B cell (primary cell): ENCODE results near the gene KDM1B. TPM values are rescaled to one million over a fixed set of nuclear protein-coding genes. Genes with fewer than 3 reads are reported as not detected.
A peak's percentile ranks its signal among the peaks of the same experiment; 100 is the strongest.

Experiments
- ATAC-seq: fragments of 200-7000 bp; cut with Tn5 transposase; one replicate; pipeline ENCODE4 v1.10.0; 2021; ENCODE audit warnings: low read depth, mild to moderate bottlenecking, moderate number of reproducible peaks, moderate library complexity
- CTCF ChIA-PET: fragments of 350-600 bp; sonication (Branson Sonifier 250); formaldehyde crosslinking; loops from one replicate; lab custom pipeline; 2021; ENCODE audit warnings: antibody characterized with exemption, inconsistent platforms; lab: Charles Lee
- POLR2A ChIA-PET: fragments of 350-600 bp; sonication (Branson Sonifier 250); formaldehyde crosslinking; loops from one replicate; lab custom pipeline; 2021; ENCODE audit warnings: antibody characterized with exemption; lab: Charles Lee
- DNase-seq: peaks from one replicate; pipeline ENCODE4 v3.0.0; 2013
- H2AFZ ChIP-seq: 2 replicates; pipeline ENCODE4 v1.6.1; 2012; ENCODE audit warnings: mild to moderate bottlenecking, low read depth, low read length; ENCODE audit not compliant: insufficient read depth, poor library complexity, severe bottlenecking
- H3K27ac ChIP-seq, 2 donors: 1 replicate in 1 of 2; 2 replicates in 1 of 2; pipeline ENCODE4 v1.5.1; 2012 to 2013; ENCODE audit warnings: low read length in 2 of 2, mild to moderate bottlenecking in 2 of 2, moderate library complexity in 1 of 2
- H3K27me3 ChIP-seq, 4 experiments: fragments of 200-600 bp in 1 of 4; sonication (generic) in 1 of 4; replicated peaks in 1 of 4; 1 replicate in 2 of 4; 2 replicates in 2 of 4; pipeline versions ENCODE4 v1.6.1 to v1.7.0; 2013 to 2016; ENCODE audit warnings: low read length in 3 of 4, mild to moderate bottlenecking in 2 of 4, mixed read lengths in 1 of 4, moderate library complexity in 1 of 4; ENCODE audit not compliant: insufficient read depth in 4 of 4, control insufficient read depth in 3 of 4; ENCODE audit errors: control extremely low read depth in 1 of 4
- H3K36me3 ChIP-seq, 2 experiments: replicated peaks in 1 of 2; 1 replicate in 1 of 2; 2 replicates in 1 of 2; pipeline versions ENCODE4 v1.6.1 to v1.7.1; 2013; ENCODE audit warnings: low read length in 1 of 2; ENCODE audit not compliant: insufficient read depth in 2 of 2, control insufficient read depth in 1 of 2; ENCODE audit errors: control extremely low read depth in 1 of 2, extremely low read depth in 1 of 2
- H3K4me1 ChIP-seq, 2 donors: fragments of 200-600 bp in 1 of 2; sonication (generic) in 1 of 2; 1 replicate in 1 of 2; 2 replicates in 1 of 2; pipeline versions ENCODE4 v1.5.1 to v1.6.1; 2013 to 2017; ENCODE audit warnings: low read length in 2 of 2; ENCODE audit not compliant: control insufficient read depth in 2 of 2, insufficient read depth in 2 of 2
- H3K4me2 ChIP-seq: replicated peaks from 2 replicates; pipeline ENCODE3; 2012; ENCODE audit warnings: mild to moderate bottlenecking, low read depth, low read length; ENCODE audit not compliant: poor library complexity, severe bottlenecking
- H3K4me3 ChIP-seq, 5 experiments: fragments of 200-600 bp in 1 of 5; sonication (generic) in 1 of 5; 1 replicate in 3 of 5; 2 replicates in 2 of 5; pipeline versions ENCODE4 v1.5.1 to v1.7.0; 2011 to 2016; ENCODE audit warnings: low read length in 4 of 5, mild to moderate bottlenecking in 4 of 5, low read depth in 2 of 5, control low read depth in 1 of 5, moderate library complexity in 1 of 5; ENCODE audit not compliant: insufficient read depth in 1 of 5; ENCODE audit errors: control extremely low read depth in 1 of 5, extremely low read depth in 1 of 5
- H3K79me2 ChIP-seq: fragments of 200-600 bp; sonication (generic); one replicate; pipeline ENCODE4 v1.6.0; 2016; ENCODE audit warnings: low read length; ENCODE audit not compliant: control insufficient read depth, insufficient read depth
- H3K9ac ChIP-seq: fragments of 200-600 bp; sonication (generic); 2 replicates; pipeline ENCODE4 v1.6.1; 2017; ENCODE audit warnings: mild to moderate bottlenecking, low read length, moderate library complexity
- H3K9me3 ChIP-seq, 3 donors: one replicate each; pipeline versions ENCODE4 v1.6.1 to v1.7.1; 2013; ENCODE audit warnings: low read length in 2 of 3; ENCODE audit not compliant: control insufficient read depth in 2 of 3, insufficient read depth in 1 of 3; ENCODE audit errors: control extremely low read depth in 1 of 3
- H4K20me1 ChIP-seq: 2 replicates; pipeline ENCODE4 v1.6.0; 2012; ENCODE audit warnings: mild to moderate bottlenecking, low read length; ENCODE audit not compliant: insufficient read depth, control insufficient read depth, poor library complexity, severe bottlenecking
- H3K27ac Mint-ChIP-seq: one replicate; pipeline ENCODE4 v1.8.0; 2021; ENCODE audit warnings: mixed read lengths
- H3K27me3 Mint-ChIP-seq: one replicate; pipeline ENCODE4 v1.8.0; 2021; ENCODE audit warnings: mixed read lengths
- H3K4me1 Mint-ChIP-seq: one replicate; pipeline ENCODE4 v1.8.0; 2021; ENCODE audit warnings: mixed read lengths
- H3K4me3 Mint-ChIP-seq: one replicate; pipeline ENCODE4 v1.8.0; 2021; ENCODE audit warnings: mixed read lengths
- H3K9me3 Mint-ChIP-seq: one replicate; pipeline ENCODE4 v1.8.0; 2022; ENCODE audit warnings: mixed read lengths; ENCODE audit not compliant: insufficient read depth
- CTCF ChIP-seq: fragments of 200-600 bp; IDR thresholded peaks from one replicate; pipeline ENCODE4 v1.8.0; 2022; ENCODE audit warnings: antibody characterized with exemption, mild to moderate bottlenecking
- EZH2 ChIP-seq: IDR thresholded peaks from 2 replicates; pipeline ENCODE4 v1.6.1; 2012; ENCODE audit warnings: borderline replicate concordance, low read depth, mild to moderate bottlenecking, moderate library complexity, low read length; ENCODE audit not compliant: insufficient read depth, poor library complexity, severe bottlenecking
- WGBS: methylation state at CpG from one replicate; pipeline ENCODE4 v1.1.5; 2013; ENCODE audit warnings: missing lambda C conversion rate; ENCODE audit not compliant: insufficient coverage; 5-methylcytosine and 5-hydroxymethylcytosine counted together
- intact Hi-C: fragments of 100-400 bp; cut with micrococcal nuclease; formaldehyde crosslinking; loops from one replicate; pipeline ENCODE4 v1.10.0; 2022
- polyA plus RNA-seq: library from polyadenylated mRNA; depleted of rRNA; stranded (reverse); fragments of >200 nt; gene quantifications from 2 replicates; pipeline ENCODE4 v1.2.3, GENCODE V29; 2012
- total RNA-seq, 2 donors: library from RNA; stranded (reverse); fragments of 120-200 nt in 1 of 2; gene quantifications; 1 replicate in 1 of 2; 2 replicates in 1 of 2; pipeline versions ENCODE4 v1.2.3 to v1.2.4, GENCODE V29; 2013 to 2022

The KDM1B gene
- total and polyA plus RNA-seq, 2 donors (not counting 1 experiment from before 2014, with no cell fraction given) = 10.9 to 16.0 TPM

DNA sequence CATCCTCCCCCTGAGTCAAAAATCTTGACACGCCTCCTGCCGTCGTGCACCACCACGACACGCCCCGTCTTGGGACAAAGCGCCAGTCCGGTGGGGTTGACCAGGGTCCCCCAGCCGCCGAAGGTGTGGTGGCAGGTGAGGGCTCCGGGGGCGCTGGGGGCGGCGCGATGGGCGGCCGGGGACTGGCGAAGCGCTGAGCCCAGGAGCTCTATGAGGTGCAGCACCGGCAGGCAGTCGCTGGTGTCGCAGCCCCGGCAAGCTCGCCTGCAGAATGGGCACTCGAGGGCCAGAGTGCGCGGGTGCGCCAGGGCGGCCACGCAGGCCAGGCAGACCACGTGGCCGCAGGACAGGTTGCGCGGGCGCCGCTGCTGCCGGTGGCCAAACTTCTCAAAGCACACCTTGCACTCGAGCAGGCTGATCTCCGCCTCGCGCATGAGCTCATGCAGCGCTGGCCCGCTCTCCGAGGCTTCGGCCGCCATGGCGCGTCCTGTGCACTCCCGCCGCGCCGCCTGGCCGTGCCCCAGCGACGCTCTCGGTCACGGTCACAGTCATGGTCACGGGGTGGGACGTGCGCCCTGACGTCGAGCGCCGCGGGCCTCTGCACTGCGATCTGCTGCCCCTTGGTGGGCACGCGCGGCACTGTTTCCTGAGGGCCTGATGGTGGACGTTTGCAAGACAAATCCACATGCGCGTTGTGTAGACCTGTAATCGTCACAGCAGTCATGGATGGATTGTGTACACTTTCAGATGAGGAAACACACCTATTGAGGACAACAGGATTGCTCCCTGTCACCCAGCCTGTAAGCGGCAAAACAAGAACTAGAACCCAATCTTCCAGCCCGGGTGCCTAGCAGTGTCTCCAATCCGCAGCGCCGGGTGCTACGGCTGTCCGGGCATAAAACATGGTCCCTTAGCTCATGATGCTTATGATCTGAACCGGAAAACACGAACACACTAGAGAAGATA, 32.8 kb upstream of the KDM1B start, which contains the start of gene NHLRC1:
TSS of gene NHLRC1 (minus strand) at position 550 of the 966 bp plus-strand sequence. CDS start at position 479, 71 bp downstream.
- ChIA-PET CTCF (interaction anchor here (0.6 to 3.6 kb wide), 9 partner anchors 12 to 420 kb away, joined by 3 to 23 read pairs (median 5); partner anchors contain the start of genes KDM1B and TPMT), POLR2A (interaction anchor here (0.6 kb wide), 2 partner anchors 33 to 327 kb away, joined by 3 read pairs; no protein-coding TSS in a partner anchor)
- peaks cover 16% of the 10 kb centered on the region for H3K4me1 Mint-ChIP-seq
- TF ChIP-seq CTCF (peak; percentile 73), EZH2 (no peak)
- H3K9me3 Mint-ChIP-seq = no peaks in the 10 kb centered on the region
- Histone ChIP-seq H3K36me3 (no peaks in the 10 kb centered on the region), H3K4me2 (peak within 1 kb of the TSS; percentile 84), H3K9me3 (peaks cover 0 to 18% (median 0%) of the 10 kb centered on the region in 3 donors), H2AFZ (peak within 1 kb of the TSS; percentile 83), H3K79me2 (no peaks in the 10 kb centered on the region), H3K27me3 (no peaks in the 10 kb centered on the region), H3K27ac (no peak within 1 kb of the TSS), H4K20me1 (no peaks in the 10 kb centered on the region), H3K4me3 (peak within 1 kb of the TSS in 4 of 5 experiments; percentile 36 to 62 (median 59)), H3K4me1 (peaks cover 0 to 14% of the 10 kb centered on the region in 2 donors), H3K9ac (peak within 1 kb of the TSS; percentile 52)
- H3K4me3 Mint-ChIP-seq = peak within 1 kb of the TSS; percentile 93
- intact Hi-C loops = loop anchor here (1.0 to 5.0 kb wide), 4 partner anchors 33 to 965 kb away; partner anchors contain the start of genes KDM1B and TPMT
- peaks cover 6% of the 10 kb centered on the region for H3K27me3 Mint-ChIP-seq
- DNase-seq (peak; percentile 89), ATAC-seq (peak; percentile 99)
- peak within 1 kb of the TSS; percentile 77 for H3K27ac Mint-ChIP-seq
- 23% methylated on average over 78 of the region's 82 CpGs for WGBS
